ENCODE measurements around the gene STXBP1.

Gene STXBP1

GRCh38 chr9:127684576-127684975 is 72.5 kb downstream of the STXBP1 start:
- DNase-seq (ENCODE audit: low read depth) = peak; percentile 56
- TF ChIP-seq CTCF (conservative IDR thresholded peaks at IDR 0.05; ENCODE audit: low read depth, low read length) = no peak
- H3K4me3 ChIP-seq (ENCODE audit: low read depth, low read length) = no peak overlapping the region

GRCh38 chr9:127686461-127687393 is 74.7 kb downstream of the STXBP1 start:
- TF ChIP-seq CTCF (conservative IDR thresholded peaks at IDR 0.05; ENCODE audit: low read depth, low read length) = no peak
- no peak for DNase-seq (ENCODE audit: low read depth)
- H3K4me3 ChIP-seq (ENCODE audit: low read depth, low read length) = no peak overlapping the region

- TF ChIP-seq CTCF (conservative IDR thresholded peaks at IDR 0.05; ENCODE audit: low read depth, low read length) = no peak
- no peak for DNase-seq (ENCODE audit: low read depth)
- no peak overlapping the region for H3K4me3 ChIP-seq (ENCODE audit: low read depth, low read length)
Observed at GRCh38 chr9:127689329-127690000, 77.4 kb downstream of the STXBP1 start.

GRCh38 chr9:127690735-127691134 is 78.7 kb downstream of the STXBP1 start:
- H3K4me3 ChIP-seq (ENCODE audit: low read depth, low read length) = no peak overlapping the region
- no peak for DNase-seq (ENCODE audit: low read depth)
- TF ChIP-seq CTCF (conservative IDR thresholded peaks at IDR 0.05; ENCODE audit: low read depth, low read length) = no peak

GRCh38 chr9:127692071-127692470 is 80.0 kb downstream of the STXBP1 start:
- DNase-seq (ENCODE audit: low read depth) = no peak
- no peak overlapping the region for H3K4me3 ChIP-seq (ENCODE audit: low read depth, low read length)
- TF ChIP-seq CTCF (conservative IDR thresholded peaks at IDR 0.05; ENCODE audit: low read depth, low read length) = no peak

- H3K4me3 ChIP-seq (ENCODE audit: low read depth, low read length) = no peak overlapping the region
- no peak for TF ChIP-seq CTCF (conservative IDR thresholded peaks at IDR 0.05; ENCODE audit: low read depth, low read length)
- no peak for DNase-seq (ENCODE audit: low read depth)
Observed at GRCh38 chr9:127693143-127693542, 81.1 kb downstream of the STXBP1 start.
